ENCODE data around the gene CEND1.

- TF ChIP-seq SIN3A (IDR thresholded peaks at IDR 0.05; ENCODE audit: borderline replicate concordance, insufficient read depth, low read length) (no peak), POLR2AphosphoS5 (IDR thresholded peaks at IDR 0.05; ENCODE audit: low read depth, low read length) (no peak), TAF1 (IDR thresholded peaks at IDR 0.05; ENCODE audit: borderline replicate concordance, insufficient read depth, low read length) (no peak), FOXP2 (optimal IDR thresholded peaks at IDR 0.05; ENCODE audit: borderline replicate concordance, extremely low read depth, extremely low read length, insufficient read depth) (no peak)
Measured at GRCh38 chr11:802018-802617, 12.2 kb upstream of the CEND1 start.

All from PFSK-1 (cell line).